Muscle layer of colon (tissue), 2 donors: ENCODE data around the gene OLFML2B.

Experiments
- H3K27ac ChIP-seq: one replicate; pipeline ENCODE4 v1.7.0; 2013; ENCODE audit warnings: low read depth, mild to moderate bottlenecking, low read length, moderate library complexity
- H3K27me3 ChIP-seq, 2 donors: one replicate each; pipeline ENCODE4 v1.7.0; 2013; ENCODE audit warnings: low read length in 2 of 2, mild to moderate bottlenecking in 2 of 2; ENCODE audit not compliant: insufficient read depth in 2 of 2, control insufficient read depth in 1 of 2
- H3K36me3 ChIP-seq: one replicate; pipeline ENCODE4 v1.7.0; 2013; ENCODE audit warnings: mild to moderate bottlenecking, low read length; ENCODE audit not compliant: insufficient read depth
- H3K4me1 ChIP-seq: one replicate; pipeline ENCODE4 v1.7.0; 2013; ENCODE audit warnings: mild to moderate bottlenecking, low read length; ENCODE audit not compliant: insufficient read depth
- H3K4me3 ChIP-seq, 2 donors: one replicate each; pipeline ENCODE4 v1.7.0; 2013; ENCODE audit warnings: low read length in 2 of 2, low read depth in 1 of 2, mild to moderate bottlenecking in 1 of 2, moderate library complexity in 1 of 2
- H3K9ac ChIP-seq: one replicate; pipeline ENCODE4 v1.7.0; 2013; ENCODE audit warnings: low read length
- H3K9me3 ChIP-seq: one replicate; pipeline ENCODE4 v1.7.0; 2013; ENCODE audit warnings: mild to moderate bottlenecking, low read length
- donor health status: abdominal sarcoma.
- donor health status: Adenocarcinoma of cecum.

OLFML2B gene

DNA sequence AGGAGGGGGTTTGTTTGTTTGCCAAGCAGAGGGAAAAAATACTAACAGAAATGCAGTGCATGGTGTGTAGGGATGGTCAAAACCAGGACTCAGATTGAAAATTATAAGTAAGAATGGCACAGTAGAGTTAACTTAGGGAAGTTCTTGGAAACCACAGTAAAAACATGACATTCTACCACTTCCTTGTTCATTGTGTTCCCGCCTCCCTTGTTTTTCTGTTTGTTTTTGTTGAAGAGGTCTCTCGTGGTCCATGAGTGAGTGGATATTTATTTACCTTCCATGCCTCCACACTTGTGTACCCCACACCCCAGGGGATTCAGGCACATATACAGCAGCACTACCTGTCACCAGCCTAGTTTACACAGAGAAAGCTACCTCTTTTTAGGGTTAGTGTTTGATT, 69.6 kb downstream of the OLFML2B start:
- no peaks in the 10 kb centered on the region for H3K9me3 ChIP-seq
- peaks cover 9% of the 10 kb centered on the region for H3K36me3 ChIP-seq
- H3K27ac ChIP-seq = peak overlapping the region; percentile 27
- H3K4me3 ChIP-seq = no peak overlapping the region
- no peaks in the 10 kb centered on the region for H3K27me3 ChIP-seq
- peaks cover 35% of the 10 kb centered on the region for H3K4me1 ChIP-seq
- H3K9ac ChIP-seq = no peak overlapping the region

DNA sequence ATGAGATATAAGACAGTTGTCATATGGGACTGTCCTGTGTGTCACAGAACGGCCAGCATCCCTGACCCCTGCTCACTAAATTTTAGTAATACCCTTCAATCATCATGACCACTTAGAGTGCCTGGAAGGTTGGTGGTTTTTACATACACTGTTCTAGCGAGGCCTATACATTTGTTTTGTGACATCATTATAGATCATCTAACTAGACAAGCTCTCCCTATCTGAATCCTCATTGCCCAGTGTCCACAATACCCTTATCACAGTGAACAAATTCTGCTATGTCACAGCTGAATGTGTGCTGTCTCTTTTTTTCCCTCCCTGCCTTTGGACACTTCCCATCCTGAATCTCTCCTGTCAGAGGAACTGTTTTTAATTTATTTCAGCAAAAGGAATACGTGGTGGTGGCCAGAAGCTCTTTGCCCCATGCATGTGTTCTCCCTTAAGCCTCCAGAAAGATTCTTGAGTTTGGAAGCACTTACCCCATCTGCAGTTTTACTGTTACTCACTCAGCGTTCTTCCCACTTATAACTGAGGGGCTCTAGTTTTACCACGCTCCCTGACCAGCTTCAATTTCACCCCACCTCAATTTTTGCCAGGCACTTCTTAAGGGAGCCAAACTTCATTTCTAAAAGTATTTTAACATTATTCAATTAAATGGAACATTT, 70.3 kb downstream of the OLFML2B start:
- H3K4me3 ChIP-seq = no peak overlapping the region
- no peaks in the 10 kb centered on the region for H3K27me3 ChIP-seq
- no peak overlapping the region for H3K27ac ChIP-seq
- no peaks in the 10 kb centered on the region for H3K9me3 ChIP-seq
- H3K9ac ChIP-seq = no peak overlapping the region
- peaks cover 41% of the 10 kb centered on the region for H3K4me1 ChIP-seq
- peaks cover 3% of the 10 kb centered on the region for H3K36me3 ChIP-seq

DNA sequence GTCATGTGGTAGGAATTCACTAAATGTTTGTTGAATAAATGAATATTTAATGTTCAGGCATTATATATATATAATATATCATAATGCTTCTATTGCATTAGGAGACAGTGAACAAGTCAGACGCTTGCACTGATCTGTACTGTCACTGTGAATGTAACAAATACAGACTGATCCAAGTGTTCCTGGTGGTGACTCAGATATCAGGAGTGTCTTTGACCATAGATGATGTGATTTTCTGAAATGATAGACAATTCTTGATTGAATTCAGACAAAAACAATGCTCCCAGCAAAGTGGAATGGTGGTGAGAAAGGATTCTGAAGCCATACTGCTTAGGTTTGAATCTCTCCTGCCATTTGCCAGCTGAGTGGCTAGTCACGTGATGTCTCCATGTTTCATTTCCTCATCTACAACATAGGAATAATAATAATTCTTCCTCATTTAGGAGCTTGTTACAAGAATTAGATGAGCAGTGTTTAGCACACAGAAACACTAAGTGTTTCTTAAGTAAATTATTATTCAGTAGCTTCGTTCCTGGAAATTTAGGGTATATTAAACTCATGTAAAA, 71.0 kb downstream of the OLFML2B start:
- H3K27me3 ChIP-seq = no peaks in the 10 kb centered on the region
- no peaks in the 10 kb centered on the region for H3K36me3 ChIP-seq
- no peak overlapping the region for H3K9ac ChIP-seq
- no peak overlapping the region for H3K4me3 ChIP-seq
- H3K4me1 ChIP-seq = peaks cover 41% of the 10 kb centered on the region
- no peak overlapping the region for H3K27ac ChIP-seq
- no peaks in the 10 kb centered on the region for H3K9me3 ChIP-seq

DNA sequence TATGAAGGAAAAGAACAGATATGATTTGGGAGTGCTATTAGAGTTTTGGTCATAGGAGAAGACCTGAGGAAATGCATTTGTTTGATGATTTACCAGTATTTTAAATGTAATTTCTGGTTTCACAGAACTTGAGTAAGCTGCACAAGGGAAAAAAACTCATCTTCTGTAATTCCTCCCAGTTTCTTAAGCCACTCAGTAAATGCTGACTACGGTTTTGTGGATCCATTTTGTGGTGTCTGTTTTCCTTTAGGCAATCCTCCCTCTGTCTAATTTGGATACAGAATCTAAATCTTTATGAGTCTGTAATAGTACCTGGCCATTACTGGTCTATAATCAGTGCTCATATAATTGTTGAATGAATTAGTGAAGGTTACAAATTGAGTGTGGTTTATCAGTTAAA, 72.0 kb downstream of the OLFML2B start:
- Histone ChIP-seq H3K27me3 (no peaks in the 10 kb centered on the region), H3K36me3 (no peaks in the 10 kb centered on the region), H3K4me1 (peaks cover 41% of the 10 kb centered on the region), H3K9me3 (no peaks in the 10 kb centered on the region), H3K9ac (no peak overlapping the region), H3K27ac (no peak overlapping the region), H3K4me3 (no peak overlapping the region)

DNA sequence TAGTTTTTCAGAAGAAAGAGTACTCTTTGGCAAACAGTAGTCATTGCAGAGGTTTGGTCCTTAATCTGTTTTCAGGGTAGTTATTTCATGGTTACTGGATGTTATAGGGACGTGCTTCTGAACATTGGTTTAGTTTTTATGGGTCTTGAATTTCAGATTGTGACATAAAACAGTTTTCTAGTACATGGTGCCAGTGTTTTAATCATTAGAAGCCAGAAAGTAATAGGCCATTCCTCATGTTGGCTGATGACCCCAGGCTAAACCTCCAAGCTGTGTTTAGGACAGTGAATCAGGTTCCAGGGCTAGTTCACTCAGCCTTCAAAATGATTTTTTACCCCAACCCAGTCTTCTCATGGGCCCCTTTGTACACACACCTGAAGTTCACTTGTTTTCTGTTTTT, 73.3 kb downstream of the OLFML2B start:
- no peaks in the 10 kb centered on the region for H3K27me3 ChIP-seq
- no peak overlapping the region for H3K9ac ChIP-seq
- H3K4me1 ChIP-seq = peaks cover 41% of the 10 kb centered on the region
- H3K9me3 ChIP-seq = no peaks in the 10 kb centered on the region
- H3K27ac ChIP-seq = no peak overlapping the region
- H3K4me3 ChIP-seq = no peak overlapping the region
- H3K36me3 ChIP-seq = no peaks in the 10 kb centered on the region

DNA sequence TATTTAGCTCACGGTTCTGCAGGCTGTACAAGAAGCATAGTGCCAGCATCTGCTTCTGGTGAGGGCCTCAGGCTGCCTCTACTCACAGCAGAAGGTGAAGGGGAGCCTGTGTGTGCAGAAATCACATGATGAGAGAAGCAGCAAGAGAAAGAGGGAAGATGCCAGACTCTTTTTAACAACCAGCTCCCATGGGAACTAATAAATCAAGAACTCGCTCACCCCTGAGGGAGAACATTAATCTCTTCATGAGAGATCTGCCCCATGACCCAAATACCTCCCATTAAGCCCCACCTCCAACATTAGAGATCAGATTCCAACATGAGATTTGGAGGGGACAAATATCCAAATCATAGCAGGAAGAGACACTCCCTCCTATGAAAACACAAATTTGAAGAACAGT, 74.1 kb downstream of the OLFML2B start:
- Histone ChIP-seq H3K4me3 (no peak overlapping the region), H3K27ac (no peak overlapping the region), H3K9me3 (no peaks in the 10 kb centered on the region), H3K36me3 (no peaks in the 10 kb centered on the region), H3K9ac (no peak overlapping the region), H3K4me1 (peaks cover 33% of the 10 kb centered on the region), H3K27me3 (no peaks in the 10 kb centered on the region)

DNA sequence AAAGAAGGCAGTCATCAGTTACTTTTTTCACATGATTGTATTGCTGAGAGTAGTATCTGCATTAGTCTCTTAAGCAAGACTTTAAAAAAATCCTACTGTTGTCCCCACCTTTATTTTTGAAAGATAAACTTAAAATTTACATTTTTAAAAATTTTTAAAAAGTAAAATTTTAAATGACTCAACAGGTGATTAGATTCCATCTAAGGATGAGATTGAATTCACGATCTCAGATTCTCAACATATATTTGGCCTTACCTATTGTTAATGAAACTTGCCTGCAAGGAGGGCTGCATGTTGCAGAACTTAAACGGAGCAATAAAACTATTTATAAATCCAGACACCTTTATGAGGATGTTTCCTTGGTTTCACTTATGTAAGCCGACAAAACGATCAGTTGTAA, 75.2 kb downstream of the OLFML2B start:
- H3K27ac ChIP-seq = no peak overlapping the region
- no peaks in the 10 kb centered on the region for H3K9me3 ChIP-seq
- H3K4me1 ChIP-seq = peaks cover 25% of the 10 kb centered on the region

DNA sequence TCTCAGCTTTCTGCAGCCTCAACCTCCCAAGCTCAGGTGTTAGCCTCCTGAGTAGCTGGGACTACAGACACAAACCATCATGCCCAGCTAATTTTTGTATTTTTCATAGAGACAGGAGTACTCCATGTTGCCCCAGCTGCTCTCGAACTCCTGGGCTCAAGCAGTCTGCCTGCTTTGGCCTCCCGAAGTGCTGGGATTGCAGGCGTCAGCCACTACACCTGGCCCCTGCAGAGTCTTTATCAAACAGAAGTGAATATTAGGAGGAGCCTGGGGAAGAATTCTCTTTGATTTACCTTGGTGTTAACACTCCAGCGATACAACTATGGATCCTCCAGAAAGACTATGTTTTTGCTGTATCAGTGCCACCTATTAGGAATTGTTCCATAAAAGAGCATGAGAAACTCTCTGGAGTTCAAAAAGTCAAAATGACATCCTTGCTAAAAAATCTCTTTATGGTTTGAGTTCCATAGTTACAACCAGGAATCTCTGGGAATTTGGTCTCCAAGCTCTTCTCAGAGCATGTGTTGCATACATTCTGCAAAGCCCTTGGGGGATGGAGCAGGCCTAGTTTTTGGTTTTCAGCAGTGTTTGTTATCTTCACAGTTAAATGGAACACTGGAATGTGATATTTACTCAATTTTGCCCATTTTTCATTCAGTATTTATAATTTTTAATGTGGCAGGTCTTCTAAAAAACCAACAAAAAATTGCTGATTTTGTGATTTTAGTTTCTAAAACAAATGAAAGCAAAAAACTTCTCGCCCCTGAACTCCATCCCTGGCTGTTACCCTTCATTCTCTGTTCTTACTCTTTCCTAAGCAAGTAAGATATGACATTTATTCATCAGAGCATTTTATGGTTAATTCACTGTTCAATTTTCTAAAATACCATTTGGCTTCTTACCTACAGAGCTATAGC, 77.3 kb downstream of the OLFML2B start:
- H3K27me3 ChIP-seq = no peaks in the 10 kb centered on the region
- H3K9me3 ChIP-seq = no peaks in the 10 kb centered on the region
- H3K4me1 ChIP-seq = peaks cover 25% of the 10 kb centered on the region
- no peaks in the 10 kb centered on the region for H3K36me3 ChIP-seq
- no peak overlapping the region for H3K27ac ChIP-seq
- H3K4me3 ChIP-seq = no peak overlapping the region
- peak overlapping the region; percentile 12 for H3K9ac ChIP-seq

More for the DNA sequence above, 75.2 kb downstream of the OLFML2B start:
- H3K4me3 ChIP-seq = no peak overlapping the region
- no peaks in the 10 kb centered on the region for H3K36me3 ChIP-seq
- H3K27me3 ChIP-seq = no peaks in the 10 kb centered on the region
- no peak overlapping the region for H3K9ac ChIP-seq

DNA sequence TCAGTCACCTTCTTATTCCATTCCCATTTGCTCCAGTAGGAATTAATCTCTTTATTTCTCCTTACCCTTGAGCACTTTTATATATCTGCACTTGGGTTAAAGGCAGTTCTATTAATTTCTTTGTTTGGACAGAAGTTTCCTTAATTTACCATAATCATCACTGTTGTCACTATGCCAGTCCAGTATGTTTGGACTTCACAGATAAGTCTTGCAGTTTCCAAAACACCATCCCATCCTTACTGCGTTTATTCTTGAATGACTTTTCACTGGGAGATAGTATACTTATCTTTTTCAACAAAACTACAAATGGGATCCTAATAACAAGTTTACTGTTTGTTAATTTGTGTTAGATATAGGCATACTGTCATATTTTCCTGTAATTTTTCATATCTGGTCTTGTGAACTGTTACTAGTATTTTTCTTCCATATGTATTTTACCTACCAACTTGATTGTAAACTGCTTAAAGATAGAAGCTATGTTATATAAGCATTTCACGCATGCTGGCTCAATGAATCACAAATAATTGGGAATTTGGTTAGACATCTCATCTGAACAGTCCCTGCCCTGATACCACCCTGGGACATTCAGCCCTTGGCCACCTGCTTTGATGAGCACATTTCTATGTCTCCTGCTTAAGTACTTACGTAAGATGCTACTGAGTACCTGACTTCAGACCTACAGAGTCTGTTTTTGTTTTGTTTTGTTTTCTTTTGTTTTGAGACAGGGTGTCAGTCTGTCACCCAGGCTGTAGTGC, 78.2 kb downstream of the OLFML2B start:
- no peaks in the 10 kb centered on the region for H3K36me3 ChIP-seq
- no peak overlapping the region for H3K27ac ChIP-seq
- no peak overlapping the region for H3K9ac ChIP-seq
- H3K9me3 ChIP-seq = no peaks in the 10 kb centered on the region
- peaks cover 20% of the 10 kb centered on the region for H3K4me1 ChIP-seq
- H3K4me3 ChIP-seq = no peak overlapping the region
- H3K27me3 ChIP-seq = no peaks in the 10 kb centered on the region

DNA sequence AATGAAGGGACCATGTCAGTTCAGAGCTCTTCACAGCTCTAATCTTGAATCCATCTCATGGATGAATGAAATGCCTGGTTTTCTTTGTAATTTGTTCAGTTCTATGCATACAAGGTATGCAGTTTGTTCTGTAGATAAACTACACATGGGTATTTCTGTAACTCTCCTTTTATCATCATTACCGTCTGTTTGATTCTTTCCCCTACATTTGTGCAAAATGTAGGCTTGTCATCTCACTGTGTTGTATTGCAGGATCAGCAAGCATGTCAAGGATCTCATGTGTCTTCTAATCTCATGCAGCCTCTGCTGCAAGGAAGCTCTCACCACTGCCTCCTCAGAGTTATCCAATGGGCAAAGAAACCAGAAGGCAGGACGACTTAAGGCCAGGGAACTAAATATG, 79.3 kb downstream of the OLFML2B start:
- no peaks in the 10 kb centered on the region for H3K36me3 ChIP-seq
- no peak overlapping the region for H3K27ac ChIP-seq
- no peaks in the 10 kb centered on the region for H3K27me3 ChIP-seq
- H3K4me1 ChIP-seq = peaks cover 9% of the 10 kb centered on the region
- H3K4me3 ChIP-seq = no peak overlapping the region
- no peak overlapping the region for H3K9ac ChIP-seq
- no peaks in the 10 kb centered on the region for H3K9me3 ChIP-seq

DNA sequence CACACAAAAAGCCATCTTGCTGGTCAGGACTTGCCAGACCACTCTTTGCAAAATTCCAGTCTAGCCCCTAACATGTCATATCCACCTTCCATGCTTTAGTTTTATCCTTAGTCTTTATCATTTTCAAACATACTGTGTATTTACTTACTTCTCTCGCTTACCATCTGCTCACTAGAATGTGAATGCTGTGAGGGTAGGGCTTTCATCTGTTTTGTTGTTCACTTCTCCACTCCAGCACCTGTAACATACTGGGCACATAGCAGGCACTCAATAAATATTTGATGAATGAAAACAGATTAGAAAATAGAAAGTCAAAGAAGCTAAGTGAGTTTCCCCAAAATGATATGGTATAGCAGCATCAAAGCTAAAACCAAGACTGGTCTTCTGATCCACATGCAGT, 79.9 kb downstream of the OLFML2B start:
- Histone ChIP-seq H3K36me3 (no peaks in the 10 kb centered on the region), H3K9me3 (no peaks in the 10 kb centered on the region)

More for the DNA sequence above, 79.9 kb downstream of the OLFML2B start:
- Histone ChIP-seq H3K4me3 (no peak overlapping the region), H3K4me1 (peaks cover 3% of the 10 kb centered on the region), H3K27me3 (no peaks in the 10 kb centered on the region), H3K27ac (no peak overlapping the region), H3K9ac (no peak overlapping the region)
